T-helper 1 cell (primary cell): Measurements from ENCODE around the gene NEK11.

Source experiments
- DNase-seq, 5 donors: peaks; one replicate each; pipeline ENCODE4 v3.0.0-alpha.2; 2012 to 2020

NEK11 gene

GRCh38 chr3:131228522-131228921 is 201.8 kb downstream of the NEK11 start:
- DNase-seq, result no peak

GRCh38 chr3:131231710-131232389 is 205.2 kb downstream of the NEK11 start:
- DNase-seq, result no peak

- no peak for DNase-seq
Measured at GRCh38 chr3:131232711-131233267, 206.1 kb downstream of the NEK11 start.

GRCh38 chr3:131233900-131234668 is 207.4 kb downstream of the NEK11 start:
- no peak for DNase-seq

- no peak for DNase-seq
Measured at GRCh38 chr3:131236421-131236820, 209.7 kb downstream of the NEK11 start.

GRCh38 chr3:131238496-131238895 is 211.8 kb downstream of the NEK11 start:
- no peak for DNase-seq

- no peak for DNase-seq
Measured at GRCh38 chr3:131239267-131239666, 212.6 kb downstream of the NEK11 start.

GRCh38 chr3:131242201-131242600 is 215.5 kb downstream of the NEK11 start:
- no peak for DNase-seq

- no peak for DNase-seq
Measured at GRCh38 chr3:131250466-131250865, 223.8 kb downstream of the NEK11 start.

- DNase-seq, result no peak
Measured at GRCh38 chr3:131260525-131260924, 233.8 kb downstream of the NEK11 start.

- no peak for DNase-seq
Measured at GRCh38 chr3:131261104-131261503, 234.4 kb downstream of the NEK11 start.

GRCh38 chr3:131275556-131275955 is 248.9 kb downstream of the NEK11 start:
- no peak for DNase-seq

- DNase-seq, result no peak
Measured at GRCh38 chr3:131277836-131278497, 251.3 kb downstream of the NEK11 start.

GRCh38 chr3:131279577-131279976 is 252.9 kb downstream of the NEK11 start:
- no peak for DNase-seq

- DNase-seq, result no peak
Measured at GRCh38 chr3:131282379-131282778, 255.7 kb downstream of the NEK11 start.

GRCh38 chr3:131282967-131283366 is 256.3 kb downstream of the NEK11 start:
- DNase-seq, result no peak

GRCh38 chr3:131283862-131284261 is 257.2 kb downstream of the NEK11 start:
- no peak for DNase-seq

- no peak for DNase-seq
Measured at GRCh38 chr3:131284302-131284701, 257.6 kb downstream of the NEK11 start.

- no peak for DNase-seq
Measured at GRCh38 chr3:131285456-131285855, 258.8 kb downstream of the NEK11 start.

- DNase-seq, result no peak
Measured at GRCh38 chr3:131299836-131300235, 273.2 kb downstream of the NEK11 start.

- no peak for DNase-seq
Measured at GRCh38 chr3:131303848-131304247, 277.2 kb downstream of the NEK11 start.

- DNase-seq, result no peak
Measured at GRCh38 chr3:131304890-131305289, 278.2 kb downstream of the NEK11 start.

- DNase-seq, result no peak
Measured at GRCh38 chr3:131306242-131306641, 279.6 kb downstream of the NEK11 start.

GRCh38 chr3:131314318-131314717 is 287.6 kb downstream of the NEK11 start:
- DNase-seq, result no peak
